Activated CD4-positive, alpha-beta memory T cell treated with anti-CD3 and anti-CD28 coated beads for 36 hours (primary cell): ENCODE measurements around the gene MMP28. TPM values are rescaled to one million over a fixed set of nuclear protein-coding genes. Genes with fewer than 3 reads are reported as not detected.

Experiments used
- CTCF ChIA-PET: fragments of 350-600 bp; sonication (Branson Sonifier 250); formaldehyde crosslinking; loops from one replicate; lab custom pipeline; 2021; ENCODE audit warnings: antibody characterized with exemption, inconsistent platforms; lab: Charles Lee
- POLR2A ChIA-PET: fragments of 350-600 bp; sonication (Branson Sonifier 250); formaldehyde crosslinking; loops from one replicate; lab custom pipeline; 2021; ENCODE audit warnings: antibody characterized with exemption; lab: Charles Lee
- DNase-seq: peaks from one replicate; pipeline ENCODE4 v3.0.0-alpha.2; 2020
- H3K27ac Mint-ChIP-seq: one replicate; pipeline ENCODE4 v1.8.0; 2021; ENCODE audit warnings: mixed read lengths
- H3K27me3 Mint-ChIP-seq: one replicate; pipeline ENCODE4 v1.8.0; 2021; ENCODE audit warnings: mixed read lengths
- H3K36me3 Mint-ChIP-seq: one replicate; pipeline ENCODE4 v1.8.0; 2021; ENCODE audit warnings: mixed read lengths
- H3K4me1 Mint-ChIP-seq: one replicate; pipeline ENCODE4 v1.8.0; 2021; ENCODE audit warnings: low read depth, mixed read lengths
- H3K4me3 Mint-ChIP-seq: one replicate; pipeline ENCODE4 v1.8.0; 2021; ENCODE audit warnings: mild to moderate bottlenecking, mixed read lengths
- H3K9me3 Mint-ChIP-seq: one replicate; pipeline ENCODE4 v1.8.0; 2021; ENCODE audit warnings: mixed read lengths
- intact Hi-C: fragments of 100-400 bp; cut with micrococcal nuclease; formaldehyde crosslinking; loops from one replicate; pipeline ENCODE4 v1.15.1; 2023
- total RNA-seq, 2 experiments: library from RNA; stranded (reverse); gene quantifications; one replicate each; pipeline ENCODE4 v1.2.3, GENCODE V29; 2021

Gene MMP28
- total RNA-seq, 2 experiments from 2014 or later: not detected

DNA sequence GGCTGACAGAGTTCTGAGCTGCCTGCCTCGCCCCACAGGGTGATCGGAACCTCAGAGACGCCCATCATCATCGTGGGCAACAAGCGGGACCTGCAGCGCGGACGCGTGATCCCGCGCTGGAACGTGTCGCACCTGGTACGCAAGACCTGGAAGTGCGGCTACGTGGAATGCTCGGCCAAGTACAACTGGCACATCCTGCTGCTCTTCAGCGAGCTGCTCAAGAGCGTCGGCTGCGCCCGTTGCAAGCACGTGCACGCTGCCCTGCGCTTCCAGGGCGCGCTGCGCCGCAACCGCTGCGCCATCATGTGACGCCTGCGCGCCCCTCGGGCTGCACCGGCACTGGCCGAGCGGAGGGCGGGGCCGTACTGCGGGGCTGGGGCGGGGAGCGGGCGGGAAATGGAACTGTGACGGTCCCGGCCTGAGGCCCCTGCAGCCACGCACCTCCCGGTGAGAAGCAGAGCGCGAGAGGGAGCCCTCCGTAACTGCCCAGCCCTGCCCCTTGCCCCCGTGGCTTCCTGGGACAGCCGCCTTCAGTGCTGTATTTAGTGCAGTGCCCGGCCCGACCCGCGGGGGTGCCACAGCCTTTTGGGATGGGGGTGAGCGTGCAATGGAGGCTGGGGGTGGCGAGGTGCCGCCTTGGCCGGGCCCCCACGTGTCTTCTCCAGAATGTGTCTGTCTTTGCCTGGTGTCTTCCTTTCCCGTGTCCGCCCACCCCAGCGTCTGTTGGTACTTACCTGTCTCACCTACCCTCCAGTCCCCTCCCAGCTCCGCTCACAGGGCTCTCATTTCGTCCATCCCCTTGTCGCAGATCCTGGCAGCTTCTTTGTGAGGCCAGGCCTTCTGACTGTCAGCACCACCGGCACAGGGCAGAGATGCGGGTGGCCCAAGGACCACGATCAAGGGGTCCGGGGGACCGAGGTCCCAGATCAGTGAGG, 54.2 kb downstream of the MMP28 start:
- Mint-ChIP-seq H3K27me3 (peaks cover 31% of the 10 kb centered on the region), H3K4me1 (peaks cover 5% of the 10 kb centered on the region), H3K9me3 (no peaks in the 10 kb centered on the region), H3K36me3 (no peaks in the 10 kb centered on the region), H3K4me3 (peak overlapping the region; percentile 59), H3K27ac (no peak overlapping the region)
- CTCF ChIA-PET: interaction anchor here (2.4 kb wide), 1 partner anchor 23 kb away, joined by 7 read pairs; no protein-coding TSS in a partner anchor
- intact Hi-C loops: loop anchor here (10.0 kb wide), 2 partner anchors 64 to 596 kb away; partner anchors contain the start of genes NLE1, TAF15 and UNC45B
- POLR2A ChIA-PET: no interaction called here
- peak; percentile 40 for DNase-seq

- ChIA-PET POLR2A (no interaction called here), CTCF (interaction anchor here (0.8 to 2.4 kb wide), 3 partner anchors 9 to 127 kb away, joined by 4 to 7 read pairs (median 4); no protein-coding TSS in a partner anchor)
- H3K4me3 Mint-ChIP-seq: no peak overlapping the region
- peaks cover 5% of the 10 kb centered on the region for H3K4me1 Mint-ChIP-seq
- no peaks in the 10 kb centered on the region for H3K9me3 Mint-ChIP-seq
- no peak for DNase-seq
- H3K36me3 Mint-ChIP-seq: no peaks in the 10 kb centered on the region
- intact Hi-C loops: loop anchor here (10.0 kb wide), 2 partner anchors 65 to 595 kb away; partner anchors contain the start of genes NLE1, TAF15 and UNC45B
- peaks cover 31% of the 10 kb centered on the region for H3K27me3 Mint-ChIP-seq
- H3K27ac Mint-ChIP-seq: no peak overlapping the region
Observed at GRCh38 chr17:35740216-35740615, 55.2 kb downstream of the MMP28 start.

DNA sequence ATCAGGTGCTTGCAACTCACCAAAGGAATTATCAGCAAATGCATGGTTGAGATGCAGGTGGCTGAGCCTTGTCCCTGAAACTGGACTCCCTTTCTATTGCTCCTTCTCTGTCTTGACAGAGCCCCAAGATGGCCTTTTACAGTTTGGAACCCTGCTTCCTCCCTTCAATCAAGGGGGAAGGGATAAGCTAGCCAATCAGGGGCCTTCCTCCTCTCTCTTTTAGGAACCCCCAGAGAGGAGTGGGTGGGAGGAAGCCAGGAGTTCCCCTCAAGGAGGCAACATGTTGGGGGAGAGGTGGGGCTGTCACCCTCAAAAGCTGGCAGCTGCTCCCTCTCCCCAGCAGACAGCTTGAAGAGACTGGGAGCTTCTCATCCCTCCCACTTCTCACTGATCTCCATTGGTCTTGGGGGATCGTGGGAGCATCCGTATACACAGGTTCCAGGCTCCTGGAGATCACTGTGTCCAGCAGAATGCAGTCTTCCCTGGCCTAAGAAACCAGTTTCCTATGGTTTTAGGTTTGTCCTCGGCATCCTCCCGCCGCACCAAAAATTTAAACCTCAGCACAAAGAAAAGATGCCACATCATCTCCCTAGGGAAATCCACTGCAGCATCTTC, 56.8 kb downstream of the MMP28 start:
- no peak for DNase-seq
- Mint-ChIP-seq H3K4me3 (no peak overlapping the region), H3K27ac (no peak overlapping the region), H3K27me3 (peaks cover 26% of the 10 kb centered on the region), H3K4me1 (peaks cover 5% of the 10 kb centered on the region), H3K36me3 (no peaks in the 10 kb centered on the region), H3K9me3 (no peaks in the 10 kb centered on the region)
- CTCF ChIA-PET: interaction anchor here (1.4 to 2.4 kb wide), 2 partner anchors 11 to 25 kb away, joined by 4 to 7 read pairs; no protein-coding TSS in a partner anchor
- POLR2A ChIA-PET: no interaction called here
- intact Hi-C loops: no loop called here

DNA sequence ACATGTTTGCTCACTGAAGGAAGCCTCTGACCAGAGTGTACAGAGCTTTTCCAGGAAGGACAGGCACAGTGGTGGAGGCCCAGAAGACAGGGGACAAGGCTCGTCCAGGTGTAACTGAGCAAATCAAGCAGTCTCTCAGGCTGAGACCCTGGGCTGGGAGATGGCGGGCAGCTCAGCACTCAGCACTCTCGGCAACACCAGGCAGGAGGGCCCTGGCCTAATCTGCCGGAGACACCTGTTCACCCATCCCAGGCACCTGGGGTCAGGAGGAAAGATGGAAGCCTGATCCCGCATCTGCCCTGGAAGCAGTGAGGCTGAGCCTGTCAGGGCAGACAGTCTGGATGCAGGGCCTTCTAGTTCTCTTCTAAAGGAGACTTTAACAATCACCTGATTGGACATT, 59.2 kb downstream of the MMP28 start:
- ChIA-PET CTCF (interaction anchor here (0.6 kb wide), 1 partner anchor 183 kb away, joined by 4 read pairs; no protein-coding TSS in a partner anchor), POLR2A (no interaction called here)
- Mint-ChIP-seq H3K36me3 (no peaks in the 10 kb centered on the region), H3K9me3 (no peaks in the 10 kb centered on the region), H3K4me1 (peaks cover under 1% of the 10 kb centered on the region), H3K27me3 (peaks cover 10% of the 10 kb centered on the region), H3K27ac (no peak overlapping the region), H3K4me3 (no peak overlapping the region)
- DNase-seq: no peak
- intact Hi-C loops: no loop called here

DNA sequence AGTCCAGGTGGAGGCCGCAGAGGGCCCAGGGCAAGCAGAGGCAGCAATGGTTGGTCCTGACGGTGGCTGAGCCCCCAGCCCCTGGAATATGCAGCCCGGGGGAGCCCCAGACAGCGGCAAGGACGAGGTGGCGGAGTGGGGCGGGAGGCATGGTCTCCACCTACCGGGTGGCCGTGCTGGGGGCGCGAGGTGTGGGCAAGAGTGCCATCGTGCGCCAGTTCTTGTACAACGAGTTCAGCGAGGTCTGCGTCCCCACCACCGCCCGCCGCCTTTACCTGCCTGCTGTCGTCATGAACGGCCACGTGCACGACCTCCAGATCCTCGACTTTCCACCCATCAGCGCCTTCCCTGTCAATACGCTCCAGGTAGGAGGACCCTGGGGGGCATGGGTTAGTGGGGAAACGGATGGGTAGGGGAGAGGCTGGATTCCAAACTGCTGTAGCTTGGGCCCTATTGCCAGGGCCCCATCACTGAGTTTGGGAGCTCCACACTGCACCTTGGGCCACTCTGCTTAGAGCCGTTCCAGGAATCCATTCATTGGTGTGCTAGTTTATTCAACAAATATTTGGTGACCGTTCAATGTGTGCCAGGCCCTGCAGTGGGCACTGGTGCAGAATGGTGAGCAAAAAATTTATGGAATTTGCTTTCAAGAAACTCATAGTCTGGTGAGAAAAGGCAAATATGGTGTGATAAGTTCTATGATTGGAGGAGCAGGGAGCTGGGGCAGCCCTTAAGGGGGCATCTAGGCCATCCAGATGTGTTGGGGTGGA, 60.2 kb downstream of the MMP28 start:
- H3K9me3 Mint-ChIP-seq: no peaks in the 10 kb centered on the region
- intact Hi-C loops: no loop called here
- H3K4me1 Mint-ChIP-seq: peaks cover 10% of the 10 kb centered on the region
- H3K27ac Mint-ChIP-seq: no peak overlapping the region
- H3K27me3 Mint-ChIP-seq: peaks cover 5% of the 10 kb centered on the region
- ChIA-PET POLR2A (no interaction called here), CTCF (no interaction called here)
- H3K36me3 Mint-ChIP-seq: no peaks in the 10 kb centered on the region
- no peak for DNase-seq
- H3K4me3 Mint-ChIP-seq: no peak overlapping the region

DNA sequence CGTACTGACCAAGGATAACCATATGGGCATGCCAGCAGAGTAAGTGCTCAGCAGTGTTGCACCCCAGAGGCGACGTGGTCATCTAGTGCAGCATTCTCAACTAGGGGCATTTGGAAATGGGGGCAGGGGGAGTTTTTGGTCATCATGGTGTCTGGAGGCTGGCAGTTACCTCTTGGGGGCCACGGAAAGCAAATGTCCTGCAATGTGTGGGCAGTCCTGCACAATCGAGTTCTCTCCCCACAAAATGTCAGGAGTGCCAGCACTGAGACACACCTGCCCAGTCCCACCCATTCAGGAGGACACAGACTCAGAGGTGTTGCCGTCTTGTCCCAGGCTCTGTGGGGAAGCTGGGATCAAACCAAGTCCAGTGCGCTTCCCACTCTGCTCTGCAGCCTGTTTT, 61.0 kb downstream of the MMP28 start:
- CTCF ChIA-PET: no interaction called here
- intact Hi-C loops: no loop called here
- no peaks in the 10 kb centered on the region for H3K36me3 Mint-ChIP-seq
- no peaks in the 10 kb centered on the region for H3K9me3 Mint-ChIP-seq
- POLR2A ChIA-PET: no interaction called here
- no peak for DNase-seq
- H3K4me3 Mint-ChIP-seq: no peak overlapping the region
- H3K27me3 Mint-ChIP-seq: no peaks in the 10 kb centered on the region
- H3K4me1 Mint-ChIP-seq: peaks cover 10% of the 10 kb centered on the region
- no peak overlapping the region for H3K27ac Mint-ChIP-seq

GRCh38 chr17:35733366-35733765, 62.1 kb downstream of the MMP28 start:
- peaks cover 10% of the 10 kb centered on the region for H3K4me1 Mint-ChIP-seq
- DNase-seq: no peak
- no peak overlapping the region for H3K4me3 Mint-ChIP-seq
- H3K36me3 Mint-ChIP-seq: no peaks in the 10 kb centered on the region
- POLR2A ChIA-PET: no interaction called here
- intact Hi-C loops: no loop called here
- H3K27ac Mint-ChIP-seq: no peak overlapping the region
- no peaks in the 10 kb centered on the region for H3K9me3 Mint-ChIP-seq
- no peaks in the 10 kb centered on the region for H3K27me3 Mint-ChIP-seq
- CTCF ChIA-PET: interaction anchor here (4.2 kb wide), 1 partner anchor 31 kb away, joined by 24 read pairs; no protein-coding TSS in a partner anchor

DNA sequence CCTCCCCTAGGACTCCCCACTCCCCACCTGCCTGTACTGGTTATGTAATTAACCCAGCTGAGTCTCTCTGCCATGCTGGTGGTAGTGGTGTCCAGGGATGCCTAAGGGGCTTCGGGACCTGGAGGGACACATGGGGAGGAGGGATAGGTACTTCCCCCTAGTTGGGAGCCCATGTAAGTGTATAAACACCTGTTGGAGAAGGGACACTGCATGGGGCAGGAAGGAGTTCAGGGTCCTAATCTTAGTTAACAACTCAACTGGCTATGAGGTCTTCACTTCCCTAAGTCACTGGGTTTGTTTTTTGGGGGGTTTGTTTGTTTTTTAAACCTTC, 62.7 kb downstream of the MMP28 start:
- ChIA-PET POLR2A (interaction anchor here (0.6 kb wide), 1 partner anchor 14 kb away, joined by 3 read pairs; no protein-coding TSS in a partner anchor), CTCF (interaction anchor here (4.2 kb wide), 1 partner anchor 32 kb away, joined by 24 read pairs; no protein-coding TSS in a partner anchor)
- Mint-ChIP-seq H3K4me1 (peaks cover 10% of the 10 kb centered on the region), H3K36me3 (no peaks in the 10 kb centered on the region), H3K27ac (no peak overlapping the region), H3K9me3 (no peaks in the 10 kb centered on the region), H3K27me3 (no peaks in the 10 kb centered on the region), H3K4me3 (peak overlapping the region; percentile 21)
- DNase-seq: no peak
- intact Hi-C loops: no loop called here

DNA sequence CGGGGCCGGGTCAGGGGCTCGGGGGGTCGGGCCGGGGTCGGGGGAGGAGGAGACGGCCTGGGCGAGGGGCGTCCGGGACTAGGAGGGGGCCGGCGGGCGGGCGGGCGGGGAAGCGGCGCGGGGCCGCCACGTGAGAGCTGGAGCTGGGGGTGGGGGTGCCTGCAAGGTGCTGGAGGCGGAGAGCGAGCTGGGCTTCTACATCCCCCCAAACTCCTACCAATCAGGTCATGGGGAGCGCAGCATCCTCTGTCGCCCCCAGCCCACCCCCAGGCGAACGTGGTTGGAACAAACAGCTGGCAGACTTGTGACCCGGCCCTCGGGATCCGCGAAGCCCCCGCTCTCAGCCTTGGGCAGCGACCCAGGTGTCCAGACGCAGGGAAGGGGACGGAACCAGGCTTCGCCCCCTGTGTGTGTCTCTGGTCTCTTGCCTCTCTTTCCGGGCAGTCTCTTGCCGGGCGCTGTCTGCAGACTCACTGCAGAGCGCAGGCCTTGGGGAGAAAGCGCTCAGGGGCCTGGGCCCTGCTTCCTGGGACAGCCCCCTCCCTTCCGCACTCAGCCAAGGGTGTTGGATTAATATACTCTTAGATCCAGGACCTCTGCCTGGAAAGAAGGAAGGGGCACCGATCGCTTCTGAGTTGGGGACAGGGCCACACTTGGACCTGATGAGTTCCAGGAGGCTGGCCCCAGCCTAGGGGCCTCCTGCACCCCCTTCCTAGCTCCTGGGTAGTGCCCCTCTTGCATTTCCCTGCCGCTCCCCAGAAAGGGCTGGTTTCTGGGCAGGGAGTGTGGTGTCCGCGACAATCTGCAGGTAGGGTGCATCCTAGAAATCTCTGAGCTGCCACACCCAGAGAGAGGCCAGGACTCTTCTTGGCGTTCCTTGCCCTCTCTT, 63.3 kb downstream of the MMP28 start:
- no peak for DNase-seq

DNA sequence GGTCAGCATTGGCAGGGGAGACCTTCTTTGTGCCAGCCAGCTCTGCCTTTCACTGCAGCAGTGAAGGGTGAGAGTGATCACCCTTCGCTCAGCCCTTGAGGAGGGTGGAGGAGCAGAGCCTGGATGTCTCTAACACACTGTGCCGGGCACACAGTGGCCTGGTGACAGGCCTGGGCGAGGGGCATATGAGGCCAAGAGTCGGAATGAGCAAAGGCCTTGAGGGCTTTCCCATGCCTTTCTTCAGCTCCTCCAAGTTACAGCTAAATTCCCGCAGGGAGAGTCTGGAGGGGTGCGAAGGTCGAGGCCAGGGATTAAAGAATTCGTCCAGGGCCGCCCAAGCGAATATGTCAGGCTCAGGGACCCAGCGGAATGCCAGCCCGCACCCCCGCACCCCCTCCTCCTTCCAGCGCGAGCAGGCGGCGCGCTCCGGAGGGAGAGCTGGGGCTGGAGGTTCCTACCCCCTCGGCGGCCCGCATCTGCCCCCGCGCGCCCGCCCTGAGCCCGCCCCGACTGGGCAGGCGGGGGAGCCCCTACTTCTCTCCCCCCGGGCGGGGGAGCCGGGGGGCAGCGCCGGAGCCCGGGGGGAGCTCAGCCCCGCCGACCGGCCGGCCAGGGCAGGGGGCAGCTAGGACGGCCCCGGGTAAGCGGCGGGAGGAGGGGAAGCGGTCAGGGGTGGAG, 64.1 kb downstream of the MMP28 start, which contains the start of gene RASL10B:
TSS of gene RASL10B (plus strand) at position 401 of the 678 bp plus-strand sequence. CDS start 3,546 bp downstream, outside the sequence.
- no peaks in the 10 kb centered on the region for H3K27me3 Mint-ChIP-seq
- ChIA-PET POLR2A (interaction anchor here (1.3 kb wide), 1 partner anchor 145 kb away, joined by 3 read pairs; no protein-coding TSS in a partner anchor), CTCF (interaction anchor here (0.6 to 4.2 kb wide), 6 partner anchors 16 to 118 kb away, joined by 3 to 24 read pairs (median 4); partner anchors contain the start of gene TAF15)
- H3K27ac Mint-ChIP-seq: no peak within 1 kb of the TSS
- DNase-seq: peak; percentile 63
- H3K36me3 Mint-ChIP-seq: peaks cover 1% of the 10 kb centered on the region
- H3K4me1 Mint-ChIP-seq: peaks cover 10% of the 10 kb centered on the region
- intact Hi-C loops: no loop called here
- H3K4me3 Mint-ChIP-seq: peak within 1 kb of the TSS; percentile 63
- H3K9me3 Mint-ChIP-seq: no peaks in the 10 kb centered on the region

More for the DNA sequence above, 63.3 kb downstream of the MMP28 start:
- Mint-ChIP-seq H3K27ac (no peak overlapping the region), H3K27me3 (no peaks in the 10 kb centered on the region), H3K4me3 (peak overlapping the region; percentile 52), H3K9me3 (no peaks in the 10 kb centered on the region), H3K4me1 (peaks cover 10% of the 10 kb centered on the region), H3K36me3 (peaks cover 1% of the 10 kb centered on the region)
- POLR2A ChIA-PET: interaction anchor here (0.6 to 1.3 kb wide), 2 partner anchors 14 to 146 kb away, joined by 3 read pairs; no protein-coding TSS in a partner anchor
- intact Hi-C loops: no loop called here
- CTCF ChIA-PET: interaction anchor here (0.6 to 4.2 kb wide), 5 partner anchors 15 to 119 kb away, joined by 3 to 24 read pairs (median 4); partner anchors contain the start of gene TAF15
